ENCODE measurements around the gene KRTAP4-11.

DNA sequence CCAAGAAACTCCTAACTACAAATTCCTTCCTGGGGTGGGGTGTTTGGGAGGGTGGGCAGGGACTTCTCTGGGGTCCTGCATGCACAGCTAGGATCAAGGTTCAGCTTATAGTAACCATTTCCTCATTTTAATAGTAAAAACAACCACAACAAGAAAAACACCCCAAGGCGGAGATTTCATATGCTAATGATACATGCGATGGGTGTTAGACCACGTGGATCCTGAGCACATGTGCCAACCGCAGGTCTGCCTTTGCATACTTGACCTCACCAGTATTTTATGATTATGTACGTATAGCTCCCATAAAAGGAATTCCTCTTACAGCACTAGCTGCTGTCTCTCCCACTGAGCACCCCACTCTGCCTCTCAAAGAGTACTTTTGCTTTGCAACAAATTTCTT lies 1.9 kb downstream of the KRTAP4-11 start:
- TF ChIP-seq, protein P1, sequence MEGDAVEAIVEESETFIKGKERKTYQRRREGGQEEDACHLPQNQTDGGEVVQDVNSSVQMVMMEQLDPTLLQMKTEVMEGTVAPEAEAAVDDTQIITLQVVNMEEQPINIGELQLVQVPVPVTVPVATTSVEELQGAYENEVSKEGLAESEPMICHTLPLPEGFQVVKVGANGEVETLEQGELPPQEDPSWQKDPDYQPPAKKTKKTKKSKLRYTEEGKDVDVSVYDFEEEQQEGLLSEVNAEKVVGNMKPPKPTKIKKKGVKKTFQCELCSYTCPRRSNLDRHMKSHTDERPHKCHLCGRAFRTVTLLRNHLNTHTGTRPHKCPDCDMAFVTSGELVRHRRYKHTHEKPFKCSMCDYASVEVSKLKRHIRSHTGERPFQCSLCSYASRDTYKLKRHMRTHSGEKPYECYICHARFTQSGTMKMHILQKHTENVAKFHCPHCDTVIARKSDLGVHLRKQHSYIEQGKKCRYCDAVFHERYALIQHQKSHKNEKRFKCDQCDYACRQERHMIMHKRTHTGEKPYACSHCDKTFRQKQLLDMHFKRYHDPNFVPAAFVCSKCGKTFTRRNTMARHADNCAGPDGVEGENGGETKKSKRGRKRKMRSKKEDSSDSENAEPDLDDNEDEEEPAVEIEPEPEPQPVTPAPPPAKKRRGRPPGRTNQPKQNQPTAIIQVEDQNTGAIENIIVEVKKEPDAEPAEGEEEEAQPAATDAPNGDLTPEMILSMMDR (IDR thresholded peaks at IDR 0.05) = no peak
- no peak for TF ChIP-seq POLR2A (IDR thresholded peaks at IDR 0.05)

Measured in tibial nerve (tissue), 3 donors.